ENCODE data around the gene KLHDC2. TPM values are rescaled to one million over a fixed set of nuclear protein-coding genes. Genes with fewer than 3 reads are reported as not detected.
"Not testable (repeated sequence)": the region's sequence is repeated elsewhere in the genome, so short reads cannot be mapped to it uniquely, and the experiment has no call there.

The KLHDC2 gene
- total and polyA plus RNA-seq, 2 donors (not counting 3 experiments of a cell fraction or from before 2014, with no cell fraction given), result 25.2 to 29.2 TPM

DNA sequence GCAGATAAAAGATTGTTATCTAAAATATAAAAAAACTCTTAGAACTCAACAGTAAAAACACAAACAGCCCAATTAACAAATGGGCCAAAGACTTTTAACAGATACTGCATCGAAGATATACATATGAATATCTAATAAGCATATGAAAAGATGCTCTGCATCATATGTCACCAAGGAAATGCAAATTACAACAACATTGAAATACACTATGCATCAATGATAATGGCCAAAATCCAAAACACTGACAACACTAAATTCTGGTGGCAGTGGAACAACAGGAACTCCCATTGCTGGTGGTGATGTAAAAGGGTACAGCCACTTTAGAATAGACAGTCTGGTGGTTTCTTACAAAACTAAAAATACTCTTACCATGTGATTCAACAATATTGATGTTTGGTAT, 40.8 kb downstream of the KLHDC2 start:
- H3K27me3 ChIP-seq (ENCODE audit: control insufficient read depth in 2 of 2, insufficient read depth in 2 of 2, low read length in 2 of 2), result no peaks in the 10 kb centered on the region
- no peaks in the 10 kb centered on the region for H4K20me1 ChIP-seq (replicated peaks; ENCODE audit: control insufficient read depth, extremely low read depth, insufficient read depth, low read length)
- no peak overlapping the region for H3K27ac ChIP-seq (ENCODE audit: insufficient read depth, low read depth, low read length)
- H3K9ac ChIP-seq (replicated peaks; ENCODE audit: extremely low read depth, insufficient read depth, low read length), result no peak overlapping the region
- peaks cover 7 to 8% of the 10 kb centered on the region in 2 experiments for H3K36me3 ChIP-seq (ENCODE audit: control insufficient read depth in 2 of 2, extremely low read depth in 1 of 2, insufficient read depth in 2 of 2, low read length in 2 of 2)
- H3K4me2 ChIP-seq (ENCODE audit: insufficient read depth, low read length), result no peak overlapping the region
- intact Hi-C loops (cut with micrococcal nuclease), result no loop called here
- H3K4me3 ChIP-seq (replicated peaks in 1 of 3; ENCODE audit: insufficient read depth in 1 of 3, low read depth in 1 of 3, low read length in 3 of 3), result no peak overlapping the region
- H3K4me1 ChIP-seq (ENCODE audit: control insufficient read depth, extremely low read depth, insufficient read depth, low read length), result no peaks in the 10 kb centered on the region
- CTCF ChIA-PET, result no interaction called here
- H3K9me1 ChIP-seq (replicated peaks; ENCODE audit: control insufficient read depth, extremely low read depth, insufficient read depth, low read length), result no peaks in the 10 kb centered on the region
- TF ChIP-seq JUN (IDR thresholded peaks at IDR 0.05; ENCODE audit: borderline replicate concordance, insufficient read depth, insufficient read length, low read depth) (no peak), GATA2 (IDR thresholded peaks at IDR 0.05; ENCODE audit: insufficient read depth, insufficient read length, low read depth, low read length) (no peak), FOS (IDR thresholded peaks at IDR 0.05; ENCODE audit: borderline replicate concordance, insufficient read depth, low read length) (no peak), MYC (IDR thresholded peaks at IDR 0.05; ENCODE audit: low read depth, low read length) (no peak), POLR2A (IDR thresholded peaks at IDR 0.05; ENCODE audit: low read depth, low read length) (no peak), EZH2 (IDR thresholded peaks at IDR 0.05; ENCODE audit: borderline replicate concordance, low read depth, low read length, severe bottlenecking) (no peak), POLR2AphosphoS5 (IDR thresholded peaks at IDR 0.05; ENCODE audit: insufficient read depth, low read depth, low read length) (no peak)
- TF ChIP-seq, protein P1, sequence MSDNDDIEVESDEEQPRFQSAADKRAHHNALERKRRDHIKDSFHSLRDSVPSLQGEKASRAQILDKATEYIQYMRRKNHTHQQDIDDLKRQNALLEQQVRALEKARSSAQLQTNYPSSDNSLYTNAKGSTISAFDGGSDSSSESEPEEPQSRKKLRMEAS (IDR thresholded peaks at IDR 0.05; ENCODE audit: insufficient read depth, insufficient read length), result no peak
- TF ChIP-seq, protein P2, sequence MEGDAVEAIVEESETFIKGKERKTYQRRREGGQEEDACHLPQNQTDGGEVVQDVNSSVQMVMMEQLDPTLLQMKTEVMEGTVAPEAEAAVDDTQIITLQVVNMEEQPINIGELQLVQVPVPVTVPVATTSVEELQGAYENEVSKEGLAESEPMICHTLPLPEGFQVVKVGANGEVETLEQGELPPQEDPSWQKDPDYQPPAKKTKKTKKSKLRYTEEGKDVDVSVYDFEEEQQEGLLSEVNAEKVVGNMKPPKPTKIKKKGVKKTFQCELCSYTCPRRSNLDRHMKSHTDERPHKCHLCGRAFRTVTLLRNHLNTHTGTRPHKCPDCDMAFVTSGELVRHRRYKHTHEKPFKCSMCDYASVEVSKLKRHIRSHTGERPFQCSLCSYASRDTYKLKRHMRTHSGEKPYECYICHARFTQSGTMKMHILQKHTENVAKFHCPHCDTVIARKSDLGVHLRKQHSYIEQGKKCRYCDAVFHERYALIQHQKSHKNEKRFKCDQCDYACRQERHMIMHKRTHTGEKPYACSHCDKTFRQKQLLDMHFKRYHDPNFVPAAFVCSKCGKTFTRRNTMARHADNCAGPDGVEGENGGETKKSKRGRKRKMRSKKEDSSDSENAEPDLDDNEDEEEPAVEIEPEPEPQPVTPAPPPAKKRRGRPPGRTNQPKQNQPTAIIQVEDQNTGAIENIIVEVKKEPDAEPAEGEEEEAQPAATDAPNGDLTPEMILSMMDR (IDR thresholded peaks at IDR 0.05; ENCODE audit: extremely low read depth in 1 of 2, insufficient read depth in 1 of 2, low read depth in 1 of 2, low read length in 2 of 2), result no peak
- H2AFZ ChIP-seq (ENCODE audit: low read depth, low read length), result no peak overlapping the region
- no peaks in the 10 kb centered on the region for H3K9me3 ChIP-seq (replicated peaks; ENCODE audit: control insufficient read depth, insufficient read depth, low read length)
- FAIRE-seq, result no peak
- no peaks in the 10 kb centered on the region for H3K79me2 ChIP-seq (ENCODE audit: control insufficient read depth, insufficient read depth, low read length)
- POLR2A ChIA-PET, result no interaction called here
- no TSS peak for BruUV-seq (replicated peaks)
- dilution Hi-C loops (cut with MboI; ENCODE audit: extremely low pct_ligation_motif_present, low sequenced_read_pairs), result no loop called here
- DNase-seq (ENCODE audit: low read depth, low spot score), result no peak

DNA sequence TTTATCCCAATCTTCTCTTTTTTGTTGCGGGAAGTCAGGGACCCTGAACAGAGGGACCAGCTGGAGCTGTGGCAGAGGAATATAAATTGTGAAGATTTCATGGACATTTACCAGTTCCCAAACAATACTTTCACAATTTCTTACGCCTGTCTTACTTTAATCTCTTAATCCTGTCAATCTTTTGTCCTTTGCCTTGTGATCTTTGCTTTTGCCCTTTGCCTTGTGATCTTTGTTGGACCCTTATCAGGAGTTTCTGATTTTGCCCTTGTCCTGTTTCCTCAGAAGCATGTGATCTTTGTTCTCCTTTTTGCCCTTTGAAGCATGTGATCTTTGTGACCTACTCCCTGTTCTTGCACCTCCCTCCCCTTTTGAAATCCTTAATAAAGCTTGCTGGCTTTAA, 48.2 kb downstream of the KLHDC2 start:
- H4K20me1 ChIP-seq (replicated peaks; ENCODE audit: control insufficient read depth, extremely low read depth, insufficient read depth, low read length); DNase-seq (ENCODE audit: low read depth, low spot score); H3K4me1 ChIP-seq (ENCODE audit: control insufficient read depth, extremely low read depth, insufficient read depth, low read length); FAIRE-seq; H3K9me1 ChIP-seq (replicated peaks; ENCODE audit: control insufficient read depth, extremely low read depth, insufficient read depth, low read length); H3K4me3 ChIP-seq (replicated peaks in 1 of 3; ENCODE audit: insufficient read depth in 1 of 3, low read depth in 1 of 3, low read length in 3 of 3); H3K27ac ChIP-seq (ENCODE audit: insufficient read depth, low read depth, low read length); POLR2A ChIA-PET; H3K9ac ChIP-seq (replicated peaks; ENCODE audit: extremely low read depth, insufficient read depth, low read length); H3K9me3 ChIP-seq (replicated peaks; ENCODE audit: control insufficient read depth, insufficient read depth, low read length); CTCF ChIA-PET; intact Hi-C loops (cut with micrococcal nuclease); H2AFZ ChIP-seq (ENCODE audit: low read depth, low read length); H3K27me3 ChIP-seq (ENCODE audit: control insufficient read depth in 2 of 2, insufficient read depth in 2 of 2, low read length in 2 of 2); dilution Hi-C loops (cut with MboI; ENCODE audit: extremely low pct_ligation_motif_present, low sequenced_read_pairs); H3K4me2 ChIP-seq (ENCODE audit: insufficient read depth, low read length); BruUV-seq (replicated peaks); H3K79me2 ChIP-seq (ENCODE audit: control insufficient read depth, insufficient read depth, low read length): not testable (repeated sequence)
- peaks cover 8 to 22% of the 10 kb centered on the region in 2 experiments for H3K36me3 ChIP-seq (ENCODE audit: control insufficient read depth in 2 of 2, extremely low read depth in 1 of 2, insufficient read depth in 2 of 2, low read length in 2 of 2)

Measured in endothelial cell of umbilical vein (primary cell).